COLO829 (cell line): ENCODE results near the gene NFATC3.

ENCODE experiments used
- DNase-seq: peaks from one replicate; pipeline ENCODE4 v3.0.0; 2012; ENCODE audit warnings: low spot score

The NFATC3 gene

GRCh38 chr16:68073902-68074760, 11.0 kb upstream of the NFATC3 start:
- DNase-seq = no peak

- DNase-seq = no peak
Observed at GRCh38 chr16:68074850-68075555, 10.2 kb upstream of the NFATC3 start.

GRCh38 chr16:68075980-68076379, 9.2 kb upstream of the NFATC3 start:
- DNase-seq = no peak

GRCh38 chr16:68076560-68076959, 8.6 kb upstream of the NFATC3 start:
- DNase-seq = no peak

GRCh38 chr16:68077866-68078700, 7.1 kb upstream of the NFATC3 start:
- DNase-seq = no peak

GRCh38 chr16:68078701-68079375, 6.3 kb upstream of the NFATC3 start:
- no peak for DNase-seq

- no peak for DNase-seq
Observed at GRCh38 chr16:68079376-68079625, 5.9 kb upstream of the NFATC3 start.

- no peak for DNase-seq
Observed at GRCh38 chr16:68079626-68080344, 5.4 kb upstream of the NFATC3 start.

GRCh38 chr16:68081861-68082628, 3.1 kb upstream of the NFATC3 start:
- DNase-seq = no peak

GRCh38 chr16:68082629-68083238, 2.4 kb upstream of the NFATC3 start:
- no peak for DNase-seq

GRCh38 chr16:68083239-68083781, 1.9 kb upstream of the NFATC3 start:
- DNase-seq = no peak

GRCh38 chr16:68083861-68084503, 1.2 kb upstream of the NFATC3 start:
- DNase-seq = no peak

- DNase-seq = no peak
Observed at GRCh38 chr16:68084504-68085258, 489 bp upstream of the NFATC3 start.

GRCh38 chr16:68086336-68086841, 1.2 kb downstream of the NFATC3 start:
- no peak for DNase-seq

- DNase-seq = no peak
Observed at GRCh38 chr16:68086860-68087268, 1.7 kb downstream of the NFATC3 start.

GRCh38 chr16:68087688-68088087, 2.5 kb downstream of the NFATC3 start:
- DNase-seq = no peak

GRCh38 chr16:68088130-68088972, 3.2 kb downstream of the NFATC3 start:
- no peak for DNase-seq

GRCh38 chr16:68089067-68089466, 3.9 kb downstream of the NFATC3 start:
- no peak for DNase-seq
